SK-N-SH (cell line): ENCODE measurements around the gene ELOA. TPM values are rescaled to one million over a fixed set of nuclear protein-coding genes. Genes with fewer than 3 reads are reported as not detected.
"Not testable (repeated sequence)": the region's sequence is repeated elsewhere in the genome, so short reads cannot be mapped to it uniquely, and the experiment has no call there.

ENCODE experiments used
- CTCF ChIA-PET: fragments of 300-600, 350-600 bp; formaldehyde crosslinking; extraction: SDS; loops from one replicate; lab custom pipeline; 2021; lab: Yijun Ruan, JAX
- POLR2A ChIA-PET: fragments of 350-600 bp; sonication (Branson Sonifier 250); formaldehyde crosslinking; extraction: SDS; loops from one replicate; lab custom pipeline; 2020; ENCODE audit warnings: antibody characterized with exemption, inconsistent platforms; lab: Yijun Ruan, JAX
- DNase-seq: peaks from one replicate; pipeline ENCODE4 v3.0.0; 2012
- H2AFZ ChIP-seq: fragments of 200-600 bp; sonication (generic); 2 replicates; pipeline ENCODE4 v1.8.1; 2016; ENCODE audit warnings: antibody characterized with exemption, mild to moderate bottlenecking, low read depth
- H3F3A ChIP-seq: fragments of 200-600 bp; sonication (generic); replicated peaks from 2 replicates; pipeline ENCODE3; 2016; ENCODE audit warnings: antibody characterized with exemption, mild to moderate bottlenecking; ENCODE audit not compliant: insufficient read depth
- H3K27ac ChIP-seq, 2 experiments: fragments of 200-500 bp in 1 of 2; fragments of 200-600 bp in 1 of 2; sonication (Bioruptor generic) in 1 of 2; sonication (generic), shearing (Covaris generic) in 1 of 2; 2 replicates each; pipeline versions ENCODE4 v1.5.1 to v1.6.1; 2014 to 2016; ENCODE audit warnings: low read depth in 2 of 2, inconsistent platforms in 1 of 2, low read length in 1 of 2, mild to moderate bottlenecking in 1 of 2, mixed read lengths in 1 of 2
- H3K27me3 ChIP-seq: fragments of 200-600 bp; sonication (generic), shearing (Covaris generic); 2 replicates; pipeline ENCODE4 v1.6.1; 2016; ENCODE audit warnings: mixed run types; ENCODE audit not compliant: insufficient read depth
- H3K36me3 ChIP-seq, 2 experiments: fragments of 200-500 bp in 1 of 2; fragments of 200-600 bp in 1 of 2; sonication (Bioruptor generic) in 1 of 2; sonication (generic) in 1 of 2; replicated peaks in 1 of 2; 2 replicates each; pipeline versions ENCODE3 to v1.5.1; 2014 to 2016; ENCODE audit warnings: low read length in 1 of 2, mild to moderate bottlenecking in 1 of 2; ENCODE audit not compliant: insufficient read depth in 2 of 2, control insufficient read depth in 1 of 2
- H3K4me1 ChIP-seq, 2 experiments: fragments of 200-500 bp in 1 of 2; fragments of 200-600 bp in 1 of 2; sonication (Bioruptor generic) in 1 of 2; sonication (generic), shearing (Covaris generic) in 1 of 2; 2 replicates each; pipeline versions ENCODE4 v1.5.1 to v1.6.1; 2014 to 2016; ENCODE audit warnings: low read depth in 1 of 2, low read length in 1 of 2, mixed run types in 1 of 2; ENCODE audit not compliant: insufficient read depth in 2 of 2, control insufficient read depth in 1 of 2
- H3K4me2 ChIP-seq: fragments of 200-600 bp; sonication (generic), shearing (Covaris generic); 2 replicates; pipeline ENCODE4 v1.6.1; 2017; ENCODE audit warnings: mixed run types
- H3K4me3 ChIP-seq, 2 experiments: fragments of 200-500 bp in 1 of 2; fragments of 200-600 bp in 1 of 2; sonication (Bioruptor generic) in 1 of 2; sonication (generic), shearing (Covaris generic) in 1 of 2; 2 replicates each; pipeline versions ENCODE4 v1.5.1 to v1.8.1; 2014 to 2016; ENCODE audit warnings: low read depth in 2 of 2, inconsistent platforms in 1 of 2, low read length in 1 of 2, mild to moderate bottlenecking in 1 of 2, mixed read lengths in 1 of 2, moderate library complexity in 1 of 2
- H3K79me2 ChIP-seq: fragments of 200-600 bp; sonication (generic); 2 replicates; pipeline ENCODE4 v1.8.1; 2017; ENCODE audit warnings: mild to moderate bottlenecking; ENCODE audit not compliant: insufficient read depth
- H3K9ac ChIP-seq: fragments of 200-600 bp; sonication (generic); 2 replicates; pipeline ENCODE4 v1.6.1; 2017; ENCODE audit warnings: mixed run types
- H3K9me2 ChIP-seq: fragments of 200-600 bp; sonication (generic); 2 replicates; pipeline ENCODE4 v1.6.1; 2017; ENCODE audit warnings: mixed run types
- H3K9me3 ChIP-seq: fragments of 200-600 bp; sonication (generic); 2 replicates; pipeline ENCODE4 v1.6.1; 2017; ENCODE audit warnings: mixed run types, mild to moderate bottlenecking, moderate library complexity
- H4K20me1 ChIP-seq: fragments of 200-600 bp; sonication (generic); 2 replicates; pipeline ENCODE4 v1.6.1; 2017; ENCODE audit warnings: mild to moderate bottlenecking, mixed run types; ENCODE audit not compliant: insufficient read depth
- FOSL2 ChIP-seq: IDR thresholded peaks from 2 replicates; pipeline ENCODE4 v1.4.0; 2012; ENCODE audit warnings: low read depth, mild to moderate bottlenecking, moderate library complexity, borderline replicate concordance
- FOXM1 ChIP-seq: IDR thresholded peaks from 2 replicates; pipeline ENCODE4 v1.4.0; 2012; ENCODE audit warnings: low read depth, mild to moderate bottlenecking
- MEF2A ChIP-seq: IDR thresholded peaks from 2 replicates; pipeline ENCODE4 v1.4.0; 2012; ENCODE audit warnings: low read depth, borderline replicate concordance
- MXI1 ChIP-seq: IDR thresholded peaks from 2 replicates; pipeline ENCODE4 v1.6.1; 2012; ENCODE audit warnings: mild to moderate bottlenecking, low read depth, low read length, improper control_type of control experiment
- NRF1 ChIP-seq: IDR thresholded peaks from 2 replicates; pipeline ENCODE4 v1.6.1; 2012; ENCODE audit warnings: low read depth, mild to moderate bottlenecking, low read length
- RAD21 ChIP-seq: IDR thresholded peaks from 2 replicates; pipeline ENCODE4 v1.6.1; 2012; ENCODE audit warnings: mild to moderate bottlenecking, low read length
- TCF12 ChIP-seq: IDR thresholded peaks from 2 replicates; pipeline ENCODE4 v1.4.0; 2012
- YY1 ChIP-seq: IDR thresholded peaks from 2 replicates; pipeline ENCODE4 v1.4.0; 2012; ENCODE audit warnings: low read depth, mild to moderate bottlenecking
- WGBS: methylation state at CpG from one replicate; pipeline ENCODE4 v1.1.6; 2017; ENCODE audit warnings: low lambda C conversion rate; 5-methylcytosine and 5-hydroxymethylcytosine counted together
- polyA plus RNA-seq, 3 experiments: library from polyadenylated mRNA; depleted of rRNA; stranded (reverse); fragments of >200 nt; gene quantifications; 2 replicates each; pipeline ENCODE4 v1.2.3, GENCODE V29; 2012
- TF ChIP-seq, protein P1 (sequence below): fragments of 200-600 bp; sonication (generic); IDR thresholded peaks from 2 replicates; pipeline ENCODE4 v1.6.1; 2017; ENCODE audit warnings: antibody characterized with exemption, mild to moderate bottlenecking, moderate library complexity
- TF ChIP-seq, protein P2 (sequence below): fragments of 150-350 bp; IDR thresholded peaks from 2 replicates; pipeline ENCODE4 v1.6.1; 2017; ENCODE audit warnings: antibody characterized with exemption, low read length, low read depth, borderline replicate concordance
- TF ChIP-seq, protein P3 (sequence below): IDR thresholded peaks from 2 replicates; pipeline ENCODE4 v1.4.0; 2012; ENCODE audit warnings: low read depth, borderline replicate concordance
- TF ChIP-seq, protein P4 (sequence below): IDR thresholded peaks from 2 replicates; pipeline ENCODE4; 2012

ELOA gene
- polyA plus RNA-seq, 1 of the 3 experiments (the other 2 are of a cell fraction) = 14.5 TPM

DNA sequence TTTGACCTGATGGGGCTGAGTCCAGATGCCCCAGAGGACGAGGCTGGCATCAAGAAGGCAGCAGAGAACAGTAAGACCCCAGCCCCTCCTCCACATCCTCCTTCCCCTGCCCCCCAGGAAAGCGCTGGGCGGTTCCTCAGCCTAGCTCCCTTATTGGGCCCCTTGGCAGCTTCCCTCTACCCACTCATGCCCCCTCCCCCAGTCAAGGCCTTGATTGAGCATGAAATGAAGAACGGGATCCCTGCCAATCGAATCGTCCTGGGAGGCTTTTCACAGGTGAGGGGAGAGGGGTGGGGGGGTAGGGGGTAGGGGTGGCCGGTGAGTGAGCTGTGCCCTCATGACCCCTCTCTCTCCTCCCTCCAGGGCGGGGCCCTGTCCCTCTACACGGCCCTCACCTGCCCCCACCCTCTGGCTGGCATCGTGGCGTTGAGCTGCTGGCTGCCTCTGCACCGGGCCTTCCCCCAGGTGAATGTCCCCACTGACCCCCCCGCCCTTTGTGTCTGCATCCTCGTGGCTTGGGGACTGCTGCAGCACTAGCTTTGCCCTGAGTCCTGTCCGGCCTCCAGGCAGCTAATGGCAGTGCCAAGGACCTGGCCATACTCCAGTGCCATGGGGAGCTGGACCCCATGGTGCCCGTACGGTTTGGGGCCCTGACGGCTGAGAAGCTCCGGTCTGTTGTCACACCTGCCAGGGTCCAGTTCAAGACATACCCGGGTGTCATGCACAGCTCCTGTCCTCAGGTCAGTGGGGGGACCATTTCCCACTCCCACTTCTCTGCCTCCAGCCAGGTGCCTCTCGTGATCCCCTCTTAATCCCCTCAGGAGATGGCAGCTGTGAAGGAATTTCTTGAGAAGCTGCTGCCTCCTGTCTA is 50.8 kb downstream of the ELOA start:
- H3K9ac ChIP-seq = no peak overlapping the region
- no peaks in the 10 kb centered on the region for H3K27me3 ChIP-seq
- H3K4me3 ChIP-seq = no peak overlapping the region
- no peaks in the 10 kb centered on the region for H4K20me1 ChIP-seq
- no peaks in the 10 kb centered on the region for H3K9me3 ChIP-seq
- no peak overlapping the region for H2AFZ ChIP-seq
- H3K27ac ChIP-seq = no peak overlapping the region
- H3K9me2 ChIP-seq = no peaks in the 10 kb centered on the region
- peaks cover 25% of the 10 kb centered on the region for H3K79me2 ChIP-seq
- peaks cover 20% of the 10 kb centered on the region for H3F3A ChIP-seq
- no peak overlapping the region for H3K4me2 ChIP-seq
- WGBS = 89% methylated on average over 7 of the region's 21 CpGs
- CTCF ChIA-PET = interaction anchor here (0.7 to 3.0 kb wide), 6 partner anchors 15 to 123 kb away, joined by 3 to 14 read pairs (median 4); no protein-coding TSS in a partner anchor
- DNase-seq = no peak
- H3K36me3 ChIP-seq = peaks cover 15 to 46% of the 10 kb centered on the region in 2 experiments
- TF ChIP-seq NRF1 (no peak), RAD21 (no peak), FOXM1 (no peak), YY1 (no peak), TCF12 (no peak), MEF2A (no peak), FOSL2 (no peak), MXI1 (no peak)
- TF ChIP-seq, protein P1, sequence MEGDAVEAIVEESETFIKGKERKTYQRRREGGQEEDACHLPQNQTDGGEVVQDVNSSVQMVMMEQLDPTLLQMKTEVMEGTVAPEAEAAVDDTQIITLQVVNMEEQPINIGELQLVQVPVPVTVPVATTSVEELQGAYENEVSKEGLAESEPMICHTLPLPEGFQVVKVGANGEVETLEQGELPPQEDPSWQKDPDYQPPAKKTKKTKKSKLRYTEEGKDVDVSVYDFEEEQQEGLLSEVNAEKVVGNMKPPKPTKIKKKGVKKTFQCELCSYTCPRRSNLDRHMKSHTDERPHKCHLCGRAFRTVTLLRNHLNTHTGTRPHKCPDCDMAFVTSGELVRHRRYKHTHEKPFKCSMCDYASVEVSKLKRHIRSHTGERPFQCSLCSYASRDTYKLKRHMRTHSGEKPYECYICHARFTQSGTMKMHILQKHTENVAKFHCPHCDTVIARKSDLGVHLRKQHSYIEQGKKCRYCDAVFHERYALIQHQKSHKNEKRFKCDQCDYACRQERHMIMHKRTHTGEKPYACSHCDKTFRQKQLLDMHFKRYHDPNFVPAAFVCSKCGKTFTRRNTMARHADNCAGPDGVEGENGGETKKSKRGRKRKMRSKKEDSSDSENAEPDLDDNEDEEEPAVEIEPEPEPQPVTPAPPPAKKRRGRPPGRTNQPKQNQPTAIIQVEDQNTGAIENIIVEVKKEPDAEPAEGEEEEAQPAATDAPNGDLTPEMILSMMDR = no peak
- TF ChIP-seq, protein P2, sequence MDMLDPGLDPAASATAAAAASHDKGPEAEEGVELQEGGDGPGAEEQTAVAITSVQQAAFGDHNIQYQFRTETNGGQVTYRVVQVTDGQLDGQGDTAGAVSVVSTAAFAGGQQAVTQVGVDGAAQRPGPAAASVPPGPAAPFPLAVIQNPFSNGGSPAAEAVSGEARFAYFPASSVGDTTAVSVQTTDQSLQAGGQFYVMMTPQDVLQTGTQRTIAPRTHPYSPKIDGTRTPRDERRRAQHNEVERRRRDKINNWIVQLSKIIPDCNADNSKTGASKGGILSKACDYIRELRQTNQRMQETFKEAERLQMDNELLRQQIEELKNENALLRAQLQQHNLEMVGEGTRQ = no peak
- TF ChIP-seq, protein P3, sequence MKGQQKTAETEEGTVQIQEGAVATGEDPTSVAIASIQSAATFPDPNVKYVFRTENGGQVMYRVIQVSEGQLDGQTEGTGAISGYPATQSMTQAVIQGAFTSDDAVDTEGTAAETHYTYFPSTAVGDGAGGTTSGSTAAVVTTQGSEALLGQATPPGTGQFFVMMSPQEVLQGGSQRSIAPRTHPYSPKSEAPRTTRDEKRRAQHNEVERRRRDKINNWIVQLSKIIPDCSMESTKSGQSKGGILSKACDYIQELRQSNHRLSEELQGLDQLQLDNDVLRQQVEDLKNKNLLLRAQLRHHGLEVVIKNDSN = no peak
- TF ChIP-seq, protein P4, sequence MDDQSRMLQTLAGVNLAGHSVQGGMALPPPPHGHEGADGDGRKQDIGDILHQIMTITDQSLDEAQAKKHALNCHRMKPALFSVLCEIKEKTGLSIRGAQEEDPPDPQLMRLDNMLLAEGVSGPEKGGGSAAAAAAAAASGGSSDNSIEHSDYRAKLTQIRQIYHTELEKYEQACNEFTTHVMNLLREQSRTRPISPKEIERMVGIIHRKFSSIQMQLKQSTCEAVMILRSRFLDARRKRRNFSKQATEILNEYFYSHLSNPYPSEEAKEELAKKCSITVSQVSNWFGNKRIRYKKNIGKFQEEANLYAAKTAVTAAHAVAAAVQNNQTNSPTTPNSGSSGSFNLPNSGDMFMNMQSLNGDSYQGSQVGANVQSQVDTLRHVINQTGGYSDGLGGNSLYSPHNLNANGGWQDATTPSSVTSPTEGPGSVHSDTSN = no peak
- POLR2A ChIA-PET = interaction anchor here (1.3 kb wide), 1 partner anchor 31 kb away, joined by 3 read pairs; the partner anchor contains the start of gene HMGCL
- H3K4me1 ChIP-seq = peaks cover 6 to 26% of the 10 kb centered on the region in 2 experiments; a peak in 3 of 4 replicates

DNA sequence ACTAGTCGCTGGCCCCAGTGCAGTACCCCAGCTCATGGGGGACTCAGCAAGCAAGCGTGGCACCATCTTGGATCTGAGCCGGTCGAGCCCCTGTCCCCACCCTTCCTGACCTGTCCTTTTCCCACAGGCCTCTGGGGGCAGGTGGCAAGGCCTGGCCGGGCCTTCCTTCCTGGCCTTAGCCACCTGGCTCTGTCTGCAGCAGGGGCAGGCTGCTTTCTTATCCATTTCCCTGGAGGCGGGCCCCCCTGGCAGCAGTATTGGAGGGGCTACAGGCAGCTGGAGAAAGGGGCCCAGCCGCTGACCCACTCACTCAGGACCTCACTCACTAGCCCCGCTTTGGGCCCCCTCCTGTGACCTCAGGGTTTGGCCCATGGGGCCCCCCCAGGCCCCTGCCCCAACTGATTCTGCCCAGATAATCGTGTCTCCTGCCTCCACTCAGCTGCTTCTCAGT is 51.5 kb downstream of the ELOA start:
- 90% methylated on average over 7 of the region's 9 CpGs for WGBS
- POLR2A ChIA-PET, H2AFZ ChIP-seq: not testable (repeated sequence)

More for the DNA sequence above, 51.5 kb downstream of the ELOA start:
- not testable (repeated sequence) for H3K4me3 ChIP-seq, H3K27me3 ChIP-seq, DNase-seq, H3K9ac ChIP-seq, H3K4me2 ChIP-seq, H3K9me3 ChIP-seq, H3K27ac ChIP-seq, H3K9me2 ChIP-seq, H4K20me1 ChIP-seq
- peaks cover 11 to 44% of the 10 kb centered on the region in 2 experiments for H3K36me3 ChIP-seq
- peaks cover 16% of the 10 kb centered on the region for H3F3A ChIP-seq
- H3K79me2 ChIP-seq = peaks cover 25% of the 10 kb centered on the region
- peaks cover 10 to 33% of the 10 kb centered on the region in 2 experiments; a peak in 3 of 4 replicates for H3K4me1 ChIP-seq
- CTCF ChIA-PET = interaction anchor here (0.7 to 1.4 kb wide), 4 partner anchors 14 to 23 kb away, joined by 3 to 5 read pairs (median 4); no protein-coding TSS in a partner anchor
